ENCODE results near the gene LTN1.
"Not testable (repeated sequence)": the region's sequence is repeated elsewhere in the genome, so short reads cannot be mapped to it uniquely, and the experiment has no call there.

The LTN1 gene

DNA sequence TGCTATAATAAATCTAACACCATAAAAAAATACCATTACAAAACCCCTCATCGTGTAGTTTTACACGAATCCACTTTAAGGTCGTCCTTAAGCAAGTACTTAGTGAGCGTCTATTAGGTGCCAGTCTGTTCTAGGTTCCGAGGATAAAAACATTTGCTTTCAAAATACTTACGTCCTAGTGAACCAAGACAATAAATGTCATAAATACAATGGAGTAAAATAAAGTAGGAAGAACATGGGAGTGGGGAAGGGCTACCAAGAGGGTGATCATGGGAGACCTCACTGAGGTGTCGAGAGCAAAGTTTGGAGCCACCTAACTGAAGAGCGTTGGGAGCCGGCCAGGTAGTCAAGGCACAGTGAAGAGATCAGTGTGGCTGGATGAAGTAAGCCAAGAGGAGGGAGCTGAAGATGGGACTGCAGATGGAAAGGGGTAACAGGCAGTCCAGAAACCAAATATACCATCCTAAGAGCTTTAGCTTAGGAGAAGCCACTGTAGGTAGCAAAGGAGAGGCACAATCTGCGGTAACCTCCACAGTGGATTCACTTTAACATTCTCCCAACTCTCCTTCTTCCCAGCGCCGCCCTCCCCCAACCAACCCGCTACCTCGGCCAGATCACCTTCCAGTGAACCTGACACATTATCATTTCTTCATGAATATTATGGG is 684 bp downstream of the LTN1 start:
- no peak for DNase-seq (ENCODE audit: low spot score)
- in situ Hi-C loops (cut with MboI; ENCODE audit: low pct_unique_long_range_greater_than_20kb, low sequenced_read_pairs, unreplicated experiment): no loop called here
- TF ChIP-seq, protein P1, sequence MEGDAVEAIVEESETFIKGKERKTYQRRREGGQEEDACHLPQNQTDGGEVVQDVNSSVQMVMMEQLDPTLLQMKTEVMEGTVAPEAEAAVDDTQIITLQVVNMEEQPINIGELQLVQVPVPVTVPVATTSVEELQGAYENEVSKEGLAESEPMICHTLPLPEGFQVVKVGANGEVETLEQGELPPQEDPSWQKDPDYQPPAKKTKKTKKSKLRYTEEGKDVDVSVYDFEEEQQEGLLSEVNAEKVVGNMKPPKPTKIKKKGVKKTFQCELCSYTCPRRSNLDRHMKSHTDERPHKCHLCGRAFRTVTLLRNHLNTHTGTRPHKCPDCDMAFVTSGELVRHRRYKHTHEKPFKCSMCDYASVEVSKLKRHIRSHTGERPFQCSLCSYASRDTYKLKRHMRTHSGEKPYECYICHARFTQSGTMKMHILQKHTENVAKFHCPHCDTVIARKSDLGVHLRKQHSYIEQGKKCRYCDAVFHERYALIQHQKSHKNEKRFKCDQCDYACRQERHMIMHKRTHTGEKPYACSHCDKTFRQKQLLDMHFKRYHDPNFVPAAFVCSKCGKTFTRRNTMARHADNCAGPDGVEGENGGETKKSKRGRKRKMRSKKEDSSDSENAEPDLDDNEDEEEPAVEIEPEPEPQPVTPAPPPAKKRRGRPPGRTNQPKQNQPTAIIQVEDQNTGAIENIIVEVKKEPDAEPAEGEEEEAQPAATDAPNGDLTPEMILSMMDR (IDR thresholded peaks at IDR 0.05; ENCODE audit: extremely low read depth, insufficient read depth, missing control alignments): no peak

DNA sequence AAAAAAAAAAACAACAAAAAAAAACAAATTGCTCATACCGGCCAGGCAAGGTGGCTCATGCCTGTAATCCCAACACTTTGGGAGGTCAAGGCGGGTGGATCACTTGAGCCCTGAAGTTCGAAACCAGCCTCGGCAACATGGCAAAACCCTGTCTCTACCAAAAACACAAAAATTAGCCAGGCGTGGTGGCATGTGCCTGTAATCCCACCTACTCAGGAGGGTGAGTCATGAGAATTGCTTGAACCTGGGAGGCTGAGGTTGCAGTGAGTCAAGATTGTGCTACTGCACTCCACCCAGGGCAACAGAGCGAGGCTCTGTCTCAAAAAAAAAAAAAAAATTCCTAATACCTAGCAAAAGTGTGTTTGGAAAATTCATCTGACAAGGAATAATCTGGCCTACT is 4.5 kb downstream of the LTN1 start:
- DNase-seq (ENCODE audit: low spot score); in situ Hi-C loops (cut with MboI; ENCODE audit: low pct_unique_long_range_greater_than_20kb, low sequenced_read_pairs, unreplicated experiment): not testable (repeated sequence)

DNA sequence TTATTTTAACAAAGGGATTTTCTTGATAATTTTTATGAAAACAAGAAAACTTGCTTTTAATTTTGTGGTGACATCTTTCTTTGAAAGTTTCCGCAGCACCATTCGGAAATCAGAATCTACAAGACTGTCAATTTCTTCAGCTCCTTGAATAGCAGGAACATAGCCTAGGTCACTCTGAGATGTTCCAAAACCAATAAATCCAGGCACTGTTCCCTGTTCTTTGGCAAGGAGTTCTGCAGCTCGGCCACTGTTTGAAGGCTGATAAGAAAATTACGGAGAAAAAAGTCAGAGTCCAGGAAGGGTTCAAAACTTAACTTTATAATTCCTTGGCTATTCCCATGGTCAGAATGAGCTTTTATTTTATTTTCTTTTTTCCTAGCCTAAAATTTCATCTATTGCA is 6.0 kb downstream of the LTN1 start:
- TF ChIP-seq, protein P1 (IDR thresholded peaks at IDR 0.05; ENCODE audit: extremely low read depth, insufficient read depth, missing control alignments): no peak
- in situ Hi-C loops (cut with MboI; ENCODE audit: low pct_unique_long_range_greater_than_20kb, low sequenced_read_pairs, unreplicated experiment): no loop called here
- DNase-seq (ENCODE audit: low spot score): no peak

DNA sequence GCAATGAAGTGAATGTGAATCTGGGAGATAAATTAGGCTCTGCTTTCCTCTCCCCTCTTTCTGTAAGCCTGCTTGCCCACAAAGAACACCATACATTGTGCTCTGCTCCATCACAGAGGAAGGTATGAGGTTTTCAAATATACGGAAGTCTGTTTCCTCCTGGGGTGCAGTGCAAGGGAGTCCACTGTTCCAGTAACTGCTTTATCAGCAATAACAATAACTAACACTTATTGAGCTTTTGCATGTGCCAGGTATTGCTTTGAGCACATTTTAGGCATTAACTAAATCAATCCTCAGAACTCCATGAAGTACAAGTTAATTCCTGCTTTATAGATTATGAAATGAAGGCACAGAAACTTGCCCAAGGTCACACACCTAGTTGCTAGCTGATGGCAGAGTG is 10.0 kb downstream of the LTN1 start:
- TF ChIP-seq, protein P1 (IDR thresholded peaks at IDR 0.05; ENCODE audit: extremely low read depth, insufficient read depth, missing control alignments): no peak
- DNase-seq (ENCODE audit: low spot score): no peak
- in situ Hi-C loops (cut with MboI; ENCODE audit: low pct_unique_long_range_greater_than_20kb, low sequenced_read_pairs, unreplicated experiment): no loop called here

DNA sequence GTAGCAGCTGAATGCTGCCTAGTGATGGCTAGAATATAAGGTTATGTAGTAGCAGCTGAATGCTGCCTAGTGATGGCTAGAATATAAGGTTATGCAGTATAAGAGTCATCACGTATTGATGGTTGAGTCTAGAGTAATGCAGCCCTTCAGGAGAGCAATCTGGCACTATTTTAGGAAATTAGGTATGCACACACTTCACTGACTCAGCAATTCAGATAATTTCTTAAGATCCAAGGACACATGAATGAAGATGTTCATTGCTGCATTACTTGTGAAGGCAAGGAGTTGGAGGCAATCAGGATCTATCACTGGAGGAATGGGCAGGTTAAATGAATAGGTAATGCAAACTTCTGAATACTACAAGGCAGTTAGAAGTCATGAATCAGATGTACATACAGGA is 13.6 kb downstream of the LTN1 start:
- TF ChIP-seq, protein P1 (IDR thresholded peaks at IDR 0.05; ENCODE audit: extremely low read depth, insufficient read depth, missing control alignments): no peak
- in situ Hi-C loops (cut with MboI; ENCODE audit: low pct_unique_long_range_greater_than_20kb, low sequenced_read_pairs, unreplicated experiment): no loop called here
- DNase-seq (ENCODE audit: low spot score): no peak

DNA sequence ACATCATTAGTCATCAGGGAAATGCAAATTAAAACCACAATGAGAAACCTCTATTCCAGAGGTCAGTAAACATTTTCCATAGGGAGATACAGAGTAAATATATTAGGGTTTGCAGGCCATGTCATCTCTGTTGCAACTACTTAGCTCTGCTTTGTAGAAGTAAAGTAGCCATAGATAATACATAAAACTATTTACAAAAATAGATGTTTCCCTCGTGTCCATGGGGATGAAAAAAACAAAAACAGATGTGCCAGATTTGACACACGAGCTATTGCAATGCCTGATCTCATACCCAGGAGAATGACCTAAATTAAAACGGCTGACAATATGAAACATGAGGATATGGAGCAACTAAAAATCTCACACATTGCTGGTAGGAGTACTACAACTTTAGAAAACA is 17.3 kb downstream of the LTN1 start:
- in situ Hi-C loops (cut with MboI; ENCODE audit: low pct_unique_long_range_greater_than_20kb, low sequenced_read_pairs, unreplicated experiment): no loop called here
- no peak for DNase-seq (ENCODE audit: low spot score)
- TF ChIP-seq, protein P1 (IDR thresholded peaks at IDR 0.05; ENCODE audit: extremely low read depth, insufficient read depth, missing control alignments): no peak

DNA sequence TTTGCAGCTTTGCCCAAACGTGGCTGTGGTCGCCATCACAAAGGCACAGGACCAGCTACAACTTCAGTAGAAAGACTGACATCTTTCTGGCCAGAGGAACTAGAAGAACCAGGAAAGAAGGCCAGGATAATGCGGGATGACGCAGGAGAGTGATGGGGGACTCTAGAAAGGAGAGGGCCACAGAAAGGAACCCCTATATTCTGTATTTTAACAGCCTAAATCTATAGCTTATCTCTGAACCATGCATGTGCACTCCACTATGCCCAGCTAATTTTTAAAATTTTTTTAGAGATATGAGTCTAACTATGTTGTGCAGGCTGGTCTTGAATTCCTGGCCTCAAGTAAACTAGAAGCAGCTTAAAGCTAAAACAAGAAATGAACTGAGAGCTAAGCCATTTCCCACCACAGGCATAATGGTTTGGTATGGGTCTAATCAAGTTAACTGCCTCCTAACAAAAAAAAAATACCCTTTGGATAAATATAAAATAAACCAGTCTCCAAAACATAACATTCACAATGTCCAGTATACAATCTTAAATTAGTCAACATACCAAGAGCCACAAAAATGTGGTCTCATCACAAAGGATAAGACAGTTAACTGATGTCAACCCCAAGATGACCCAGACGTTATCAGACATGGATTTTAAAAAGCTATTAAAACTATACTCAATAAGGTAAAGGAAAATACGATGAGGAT is 18.0 kb downstream of the LTN1 start:
- in situ Hi-C loops (cut with MboI; ENCODE audit: low pct_unique_long_range_greater_than_20kb, low sequenced_read_pairs, unreplicated experiment): no loop called here
- TF ChIP-seq, protein P1 (IDR thresholded peaks at IDR 0.05; ENCODE audit: extremely low read depth, insufficient read depth, missing control alignments): no peak
- DNase-seq (ENCODE audit: low spot score): no peak

Data from GM13977 (cell line).